Erythroblast (primary cell): ENCODE measurements around the gene CDKN2AIPNL.

ENCODE experiments used
- DNase-seq, 2 experiments: peaks; one replicate each; lab custom pipeline; 2025; lab: John Stamatoyannopoulos, UW
- GATA1 ChIP-seq: IDR thresholded peaks from 2 replicates; pipeline ENCODE4 v1.6.1; 2011; ENCODE audit warnings: low read depth, mild to moderate bottlenecking, control low read depth, low read length, moderate library complexity
- POLR2A ChIP-seq: IDR thresholded peaks from 2 replicates; pipeline ENCODE4 v1.6.1; 2011; ENCODE audit warnings: mild to moderate bottlenecking, low read length

CDKN2AIPNL gene

DNA sequence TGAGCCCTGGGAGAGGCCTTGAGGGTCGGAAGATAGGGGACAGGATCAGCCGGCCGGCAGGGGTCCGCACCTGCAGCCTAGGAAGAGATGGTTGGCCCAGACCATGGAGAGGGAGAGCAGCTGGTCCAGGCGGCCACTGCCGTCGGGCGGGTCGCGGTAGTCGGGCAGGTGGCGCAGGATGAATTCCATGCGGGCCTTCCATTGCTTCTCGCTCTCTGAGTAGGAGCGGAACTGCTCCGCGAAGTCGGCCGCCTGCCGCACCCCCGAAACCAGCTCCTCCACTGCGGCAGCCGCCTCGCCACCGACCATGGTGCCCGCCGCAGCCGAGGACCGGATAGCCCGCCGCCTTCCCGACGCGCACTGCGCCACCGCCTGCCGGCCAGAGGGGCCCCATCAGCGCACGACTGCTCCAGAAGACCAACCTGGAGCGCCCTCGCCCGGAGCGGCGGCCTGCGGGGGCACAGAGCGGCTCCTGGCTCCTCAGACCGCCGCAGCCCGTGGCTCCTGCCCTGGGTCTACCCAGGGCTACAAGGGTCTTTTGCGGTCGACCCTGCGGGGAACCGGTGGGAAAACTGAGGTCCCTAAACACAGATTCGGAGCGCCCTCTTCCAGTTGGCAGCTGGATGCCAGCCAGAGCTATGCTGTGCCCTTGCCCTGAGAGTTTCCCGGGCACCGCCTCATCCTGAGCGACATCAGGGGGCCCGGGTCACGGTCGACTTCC, at the start of gene CDKN2AIPNL:
Gene CDKN2AIPNL (minus strand): TSS at position 336 of the 721 bp plus-strand sequence. CDS start 27 bp downstream, at position 309.
- TF ChIP-seq POLR2A (peak; percentile 92), GATA1 (no peak)

GRCh38 chr5:134460551-134460950, 48.9 kb upstream of the CDKN2AIPNL start:
- no peak for DNase-seq
- no peak for TF ChIP-seq GATA1
- TF ChIP-seq POLR2A: no peak

More for the DNA sequence above, at the start of gene CDKN2AIPNL:
- peak; percentile 90 to 94 for DNase-seq

DNA sequence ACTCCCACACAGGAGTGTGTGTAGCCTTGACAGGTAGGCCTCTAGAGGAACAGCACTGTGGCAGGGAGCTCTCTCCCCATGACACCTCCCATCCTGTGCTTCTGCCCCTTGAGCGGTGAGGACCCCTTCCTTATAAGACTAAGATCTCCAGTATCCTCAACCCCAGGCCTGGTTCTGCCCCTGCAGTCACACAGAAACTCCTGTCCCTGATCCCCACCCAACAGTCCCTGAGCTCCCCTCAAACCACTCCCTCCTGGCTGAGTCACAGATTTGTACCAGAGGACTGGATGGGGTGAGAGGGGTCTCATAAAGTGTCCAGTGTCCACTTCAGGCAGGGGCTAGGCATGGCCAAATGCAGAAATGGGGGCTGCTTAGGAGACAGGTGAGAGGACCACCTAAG, 47.8 kb upstream of the CDKN2AIPNL start:
- DNase-seq: no peak

DNA sequence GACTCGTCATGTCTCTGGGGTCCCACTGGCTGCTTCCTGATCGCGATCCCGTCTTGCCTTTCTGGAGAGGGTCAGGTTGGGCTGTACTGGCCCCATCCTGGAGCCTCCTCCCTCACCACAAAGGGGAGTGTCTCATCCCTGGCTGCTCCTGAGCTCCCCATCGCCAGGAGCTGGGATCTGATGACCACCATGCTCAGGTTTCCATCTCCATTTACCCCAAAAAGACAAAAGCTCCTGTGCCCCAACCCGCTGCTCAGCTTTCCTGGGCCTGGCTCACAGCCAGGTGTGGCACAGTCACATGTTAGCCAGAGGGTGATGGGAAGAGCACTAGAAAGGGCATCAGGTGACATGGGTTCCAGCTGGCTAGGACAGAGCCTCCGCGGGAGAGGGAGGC, 47.3 kb upstream of the CDKN2AIPNL start:
- DNase-seq: no peak
- no peak for TF ChIP-seq GATA1
- no peak for TF ChIP-seq POLR2A

More for the DNA sequence above, 47.8 kb upstream of the CDKN2AIPNL start:
- TF ChIP-seq GATA1: no peak
- no peak for TF ChIP-seq POLR2A

- no peak for DNase-seq
- TF ChIP-seq POLR2A (no peak), GATA1 (no peak)
These were observed 46.7 kb upstream of the CDKN2AIPNL start for GRCh38 chr5:134458234-134459009.

DNA sequence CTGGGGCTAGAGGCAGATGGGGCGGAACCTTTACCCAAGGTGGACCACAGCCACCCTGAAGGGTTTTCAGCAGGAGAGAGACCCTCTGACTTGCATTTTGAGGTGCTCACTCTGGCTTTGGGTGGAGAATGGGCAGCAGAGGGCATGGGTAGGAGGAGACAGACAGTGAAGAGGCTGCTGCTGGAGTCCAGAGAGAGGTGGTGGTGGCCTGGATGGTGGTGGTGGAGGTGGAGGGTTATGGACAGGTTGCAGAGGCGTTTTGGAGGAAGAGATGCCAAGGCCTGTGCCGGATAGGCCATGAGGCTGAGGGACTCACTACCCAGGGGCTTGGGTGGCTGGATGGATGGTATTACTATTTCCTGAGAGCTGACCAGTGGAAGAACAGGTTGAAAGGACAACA, 46.1 kb upstream of the CDKN2AIPNL start:
- no peak for DNase-seq
- TF ChIP-seq GATA1 (no peak), POLR2A (no peak)

DNA sequence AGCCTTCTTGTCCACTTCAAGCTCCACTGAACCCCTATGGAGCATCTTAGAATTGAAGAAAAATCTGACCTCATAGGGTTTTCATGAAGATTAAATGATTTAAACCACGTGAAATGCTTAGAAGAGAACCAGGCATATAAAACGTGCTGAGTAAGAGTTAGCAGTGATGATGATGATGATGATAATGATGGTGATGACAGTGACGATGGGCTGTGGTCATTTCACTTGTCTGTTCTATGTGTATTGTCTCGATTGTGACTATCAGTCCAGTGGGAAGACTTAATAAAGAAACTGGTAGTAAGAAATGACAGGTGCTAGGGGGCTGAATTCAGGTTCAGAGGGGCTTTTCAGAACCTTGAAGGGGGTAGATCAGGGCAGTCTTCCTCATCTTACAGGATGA, 45.1 kb upstream of the CDKN2AIPNL start:
- TF ChIP-seq POLR2A (no peak), GATA1 (no peak)
- DNase-seq: no peak

GRCh38 chr5:134455466-134455865, 43.8 kb upstream of the CDKN2AIPNL start:
- DNase-seq: no peak
- no peak for TF ChIP-seq GATA1
- no peak for TF ChIP-seq POLR2A

GRCh38 chr5:134453016-134453415, 41.3 kb upstream of the CDKN2AIPNL start:
- DNase-seq: no peak
- no peak for TF ChIP-seq POLR2A
- no peak for TF ChIP-seq GATA1

- DNase-seq: peak in 1 of 2 experiments; percentile 52
- TF ChIP-seq GATA1 (no peak), POLR2A (no peak)
These were observed 40.3 kb upstream of the CDKN2AIPNL start for GRCh38 chr5:134451936-134452505.

- TF ChIP-seq GATA1 (no peak), POLR2A (no peak)
- DNase-seq: no peak
These were observed 39.7 kb upstream of the CDKN2AIPNL start for GRCh38 chr5:134451225-134451935.

- TF ChIP-seq GATA1 (no peak), POLR2A (no peak)
- no peak for DNase-seq
These were observed 38.7 kb upstream of the CDKN2AIPNL start for GRCh38 chr5:134450374-134450773.

DNA sequence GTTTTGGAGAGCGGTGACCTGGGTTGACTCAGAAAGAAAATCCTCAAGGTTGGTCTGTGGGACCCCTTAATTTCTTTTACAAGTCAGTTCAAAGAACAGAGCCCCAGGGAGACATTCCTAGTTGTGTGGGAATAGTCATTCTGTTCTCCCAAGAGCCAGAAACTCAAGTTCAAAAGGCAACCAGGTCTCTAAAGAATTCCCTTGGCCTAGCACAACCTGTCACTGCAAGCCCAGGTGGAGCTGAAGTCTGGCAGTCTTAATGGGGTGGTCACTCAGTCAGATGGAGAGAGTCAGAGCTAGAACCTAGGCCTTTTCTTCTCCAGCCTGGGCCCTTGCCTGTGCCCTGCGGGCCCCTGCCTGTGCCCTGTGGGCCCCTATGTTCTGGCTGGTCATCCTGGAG, 37.5 kb upstream of the CDKN2AIPNL start:
- DNase-seq: no peak
- TF ChIP-seq GATA1 (no peak), POLR2A (no peak)
